HepG2 (cell line): ENCODE data around the gene TAF1D. TPM values are rescaled to one million over a fixed set of nuclear protein-coding genes. Genes with fewer than 3 reads are reported as not detected.

Experiments used
- ATAC-seq: fragments of 200-7000 bp; cut with Tn5 transposase; 3 replicates; pipeline ENCODE4 v1.9.1; 2020; ENCODE audit warnings: mild to moderate bottlenecking, moderate library complexity
- BruUV-seq: library from RNA; stranded (reverse); fragments of 400-500 nt; replicated peaks from 2 replicates; lab custom pipeline; 2021; lab: Mats Ljungman, UMichigan
- CTCF ChIA-PET: fragments of 300-600 bp; formaldehyde crosslinking; extraction: SDS; loops from one replicate; lab custom pipeline; 2021; ENCODE audit warnings: low total read pairs, inconsistent platforms, low intra/inter-chr PET ratio; lab: Yijun Ruan, JAX
- POLR2A ChIA-PET: fragments of 350-600 bp; sonication (Branson Sonifier 250); formaldehyde crosslinking; loops from one replicate; lab custom pipeline; 2020; ENCODE audit warnings: antibody characterized with exemption, inconsistent platforms; lab: Yijun Ruan, JAX
- DNase-seq: peaks from one replicate; pipeline ENCODE4 v3.0.0-alpha.2; 2015; ENCODE audit warnings: low spot score
- FAIRE-seq: peaks from 3 replicates; lab custom pipeline; 2011; peaks lifted over from hg19 to GRCh38; lab: Jason Lieb, UNC
- H2AFZ ChIP-seq: one replicate; pipeline ENCODE4 v1.6.1; 2011; ENCODE audit warnings: low read length, inconsistent platforms
- H3K27ac ChIP-seq: fragments of 300-600 bp; 3 replicates; pipeline ENCODE4 v1.8.0; 2011; ENCODE audit warnings: mixed run types, mild to moderate bottlenecking, mixed read lengths, low read length, inconsistent platforms; ENCODE audit not compliant: insufficient read depth; ENCODE audit errors: extremely low read length
- H3K27me3 ChIP-seq, 2 experiments: fragments of 200-600 bp in 1 of 2; 2 replicates in 1 of 2; 3 replicates in 1 of 2; pipeline versions ENCODE4 v1.6.0 to v1.8.0; 2011; ENCODE audit warnings: low read length in 2 of 2, mild to moderate bottlenecking in 2 of 2, moderate library complexity in 2 of 2, inconsistent platforms in 1 of 2; ENCODE audit not compliant: insufficient read depth in 2 of 2, control insufficient read depth in 1 of 2
- H3K36me3 ChIP-seq, 2 experiments: fragments of 200-600 bp in 1 of 2; replicated peaks in 1 of 2; 2 replicates in 1 of 2; 3 replicates in 1 of 2; pipeline versions ENCODE4 v1.5.1 to v1.8.0; 2011; ENCODE audit warnings: low read length in 2 of 2, inconsistent platforms in 1 of 2; ENCODE audit not compliant: insufficient read depth in 2 of 2, control insufficient read depth in 1 of 2
- H3K4me1 ChIP-seq: 2 replicates; pipeline ENCODE4 v1.5.1; 2012; ENCODE audit warnings: low read length, inconsistent platforms; ENCODE audit not compliant: insufficient read depth
- H3K4me2 ChIP-seq: 2 replicates; pipeline ENCODE4 v1.6.0; 2011; ENCODE audit warnings: low read depth, low read length, inconsistent platforms
- H3K4me3 ChIP-seq, 3 experiments: fragments of 200-600 bp in 1 of 3; sonication (generic), shearing (Covaris generic) in 1 of 3; replicated peaks in 1 of 3; 2 replicates each; pipeline ENCODE4 v1.5.1; 2011 to 2016; ENCODE audit warnings: low read length in 3 of 3, inconsistent platforms in 2 of 3, low read depth in 2 of 3, mild to moderate bottlenecking in 2 of 3, control low read depth in 1 of 3, mixed read lengths in 1 of 3; ENCODE audit not compliant: insufficient read depth in 1 of 3
- H3K79me2 ChIP-seq: one replicate; pipeline ENCODE4 v1.6.1; 2011; ENCODE audit warnings: low read length, inconsistent platforms; ENCODE audit not compliant: insufficient read depth
- H3K9ac ChIP-seq: 2 replicates; pipeline ENCODE4 v1.6.0; 2011; ENCODE audit warnings: mild to moderate bottlenecking, low read depth, low read length, inconsistent platforms; ENCODE audit not compliant: insufficient read depth
- H3K9me3 ChIP-seq: 2 replicates; pipeline ENCODE4 v1.5.1; 2012; ENCODE audit warnings: mild to moderate bottlenecking, low read length
- H4K20me1 ChIP-seq: 2 replicates; pipeline ENCODE4 v1.6.0; 2011; ENCODE audit warnings: inconsistent platforms, mild to moderate bottlenecking, low read length, moderate library complexity; ENCODE audit not compliant: insufficient read depth
- ATF5 ChIP-seq: sonication (generic); formaldehyde crosslinking; IDR thresholded peaks from 2 replicates; pipeline ENCODE4 v1.4.0; 2020; ENCODE audit warnings: mild to moderate bottlenecking, low read depth, missing genetic modification reagents
- ATRX ChIP-seq: sonication (generic); formaldehyde crosslinking; IDR thresholded peaks from 2 replicates; pipeline ENCODE4 v1.4.0; 2020; ENCODE audit warnings: missing genetic modification reagents, borderline replicate concordance
- CHD4 ChIP-seq: fragments of 200-600 bp; sonication (generic); IDR thresholded peaks from 2 replicates; pipeline ENCODE4 v1.7.0; 2017; ENCODE audit warnings: mild to moderate bottlenecking, low read length, borderline replicate concordance
- GATAD2A ChIP-seq: IDR thresholded peaks from 2 replicates; pipeline ENCODE4 v1.6.1; 2016
- GLMP ChIP-seq: sonication (generic); formaldehyde crosslinking; IDR thresholded peaks from 2 replicates; pipeline ENCODE4 v1.9.0; 2021; ENCODE audit warnings: missing genetic modification reagents, mild to moderate bottlenecking, borderline replicate concordance
- HNF1B ChIP-seq: sonication (generic); formaldehyde crosslinking; IDR thresholded peaks from 2 replicates; pipeline ENCODE4 v1.5.1; 2020; ENCODE audit warnings: mild to moderate bottlenecking, moderate library complexity, missing genetic modification reagents
- MYC ChIP-seq: sonication (generic); formaldehyde crosslinking; IDR thresholded peaks from 2 replicates; pipeline ENCODE4 v1.9.0; 2021; ENCODE audit warnings: missing genetic modification reagents, borderline replicate concordance
- MYPOP ChIP-seq: sonication (generic); formaldehyde crosslinking; IDR thresholded peaks from 2 replicates; pipeline ENCODE4 v1.8.1; 2023; ENCODE audit warnings: mild to moderate bottlenecking, moderate library complexity, missing genetic modification reagents
- NCOA5 ChIP-seq: sonication (generic); formaldehyde crosslinking; IDR thresholded peaks from 2 replicates; pipeline ENCODE4 v1.4.0; 2020; ENCODE audit warnings: missing genetic modification reagents
- REL ChIP-seq: sonication (generic); formaldehyde crosslinking; conservative IDR thresholded peaks from 2 replicates; pipeline ENCODE4 v1.8.0; 2022; ENCODE audit warnings: mild to moderate bottlenecking, missing genetic modification reagents, moderate library complexity
- ZFP37 ChIP-seq: sonication (generic); formaldehyde crosslinking; IDR thresholded peaks from 2 replicates; pipeline ENCODE4 v1.4.0; 2020; ENCODE audit warnings: missing genetic modification reagents, borderline replicate concordance
- ZKSCAN5 ChIP-seq: sonication (generic); formaldehyde crosslinking; IDR thresholded peaks from 2 replicates; pipeline ENCODE4 v1.5.1; 2020; ENCODE audit warnings: mild to moderate bottlenecking, missing genetic modification reagents
- ZNF256 ChIP-seq: sonication (generic); formaldehyde crosslinking; conservative IDR thresholded peaks from 2 replicates; pipeline ENCODE4 v1.4.0; 2020; ENCODE audit warnings: missing genetic modification reagents
- ZNF329 ChIP-seq: sonication (generic); formaldehyde crosslinking; IDR thresholded peaks from 2 replicates; pipeline ENCODE4 v1.9.0; 2021; ENCODE audit warnings: low read depth, mild to moderate bottlenecking, missing genetic modification reagents
- ZNF580 ChIP-seq: IDR thresholded peaks from 2 replicates; pipeline ENCODE4 v1.6.1; 2016; ENCODE audit warnings: low read depth, borderline replicate concordance
- ZNF720 ChIP-seq: sonication (generic); formaldehyde crosslinking; IDR thresholded peaks from 2 replicates; pipeline ENCODE4 v1.4.0; 2020; ENCODE audit warnings: missing genetic modification reagents
- ZNF879 ChIP-seq: sonication (generic); formaldehyde crosslinking; IDR thresholded peaks from 2 replicates; pipeline ENCODE4 v1.8.1; 2023; ENCODE audit warnings: missing genetic modification reagents
- WGBS: methylation state at CpG from one replicate; pipeline ENCODE4 v1.1.6; 2017; ENCODE audit warnings: low lambda C conversion rate; 5-methylcytosine and 5-hydroxymethylcytosine counted together
- in situ Hi-C: cut with HindIII; loops from 2 replicates; pipeline ENCODE4 v1.10.0; 2017; ENCODE audit warnings: low pct_unique_long_range_greater_than_20kb; ENCODE audit not compliant: extremely low pct_ligation_motif_present
- intact Hi-C: fragments of 100-400 bp; cut with micrococcal nuclease; formaldehyde crosslinking; loops from one replicate; pipeline ENCODE4 v1.10.0; 2022; ENCODE audit not compliant: unreplicated experiment
- polyA plus RNA-seq, 8 experiments: library from polyadenylated mRNA; depleted of rRNA in 3 of 8; stranded (reverse) in 7 of 8; unstranded in 1 of 8; fragments of >200 nt; fragmentation: Illumina TruSeq in 4 of 8; extraction: Trizol in 4 of 8; gene quantifications; 2 replicates each; pipeline versions ENCODE4 v1.2.1 to v1.2.3, GENCODE V29; 2011 to 2016; ENCODE audit warnings: low read depth in 4 of 8, missing spikeins in 1 of 8, mixed read lengths in 1 of 8; ENCODE audit not compliant: insufficient read depth in 1 of 8
- total RNA-seq, 5 experiments: library from RNA; depleted of rRNA; stranded (reverse); fragments of >200 nt; fragmentation: Illumina TruSeq; extraction: Trizol; gene quantifications; 2 replicates each; pipeline ENCODE4 v1.2.3, GENCODE V29; 2016; ENCODE audit warnings: low read depth in 1 of 5

The TAF1D gene
- total and polyA plus RNA-seq, 2 of the 13 experiments (the other 11 are each of a cell fraction or from before 2014, with no cell fraction given), result 132 to 207 TPM

GRCh38 chr11:93746101-93746500 is 4.8 kb upstream of the TAF1D start:
- FAIRE-seq, result no peak
- Histone ChIP-seq H2AFZ (no peak overlapping the region), H3K27ac (peak overlapping the region; percentile 100), H3K27me3 (peaks cover 0 to 2% of the 10 kb centered on the region in 2 experiments; a peak in 1 of 5 replicates), H3K9ac (no peak overlapping the region), H3K4me3 (peak overlapping the region; percentile 32 to 60 (median 47); a peak in 5 of 6 replicates), H3K4me1 (peaks cover 63% of the 10 kb centered on the region), H3K9me3 (no peaks in the 10 kb centered on the region), H3K36me3 (no peaks in the 10 kb centered on the region; a peak in 2 of 5 replicates), H3K4me2 (peak overlapping the region; percentile 81), H4K20me1 (no peaks in the 10 kb centered on the region), H3K79me2 (peaks cover 47% of the 10 kb centered on the region)
- no peak for ATAC-seq
- ChIA-PET POLR2A (interaction anchor here (0.9 to 1.5 kb wide), 2 partner anchors 8 to 38 kb away, joined by 3 to 16 read pairs; partner anchors contain the start of gene MED17), CTCF (no interaction called here)
- intact Hi-C loops (no loop called here), in situ Hi-C loops (no loop called here)
- no TSS peak for BruUV-seq
- no peak for DNase-seq
- 33% methylated on average over 2 of the region's 2 CpGs for WGBS
- TF ChIP-seq MYC (CRISPR knock-in tag), result no peak
- TF ChIP-seq ZKSCAN5, result no peak
- no peak for TF ChIP-seq GATAD2A (CRISPR knock-in tag)
- no peak for TF ChIP-seq ZNF256 (CRISPR knock-in tag)
- TF ChIP-seq ZNF329 (CRISPR knock-in tag), result no peak
- no peak for TF ChIP-seq ATRX (CRISPR knock-in tag)
- no peak for TF ChIP-seq REL (CRISPR knock-in tag)
- no peak for TF ChIP-seq NCOA5 (CRISPR knock-in tag)
- no peak for TF ChIP-seq ZNF879 (CRISPR knock-in tag)
- TF ChIP-seq HNF1B (CRISPR knock-in tag), result no peak
- TF ChIP-seq ZNF580 (CRISPR knock-in tag), result no peak
- TF ChIP-seq GLMP (CRISPR knock-in tag), result no peak
- no peak for TF ChIP-seq MYPOP (CRISPR knock-in tag)
- TF ChIP-seq ZNF720 (CRISPR knock-in tag), result no peak
- TF ChIP-seq ATF5 (CRISPR knock-in tag), result no peak
- TF ChIP-seq ZFP37 (CRISPR knock-in tag), result no peak
- no peak for TF ChIP-seq CHD4
